Measurements from ENCODE around the gene IQCC.

DNA sequence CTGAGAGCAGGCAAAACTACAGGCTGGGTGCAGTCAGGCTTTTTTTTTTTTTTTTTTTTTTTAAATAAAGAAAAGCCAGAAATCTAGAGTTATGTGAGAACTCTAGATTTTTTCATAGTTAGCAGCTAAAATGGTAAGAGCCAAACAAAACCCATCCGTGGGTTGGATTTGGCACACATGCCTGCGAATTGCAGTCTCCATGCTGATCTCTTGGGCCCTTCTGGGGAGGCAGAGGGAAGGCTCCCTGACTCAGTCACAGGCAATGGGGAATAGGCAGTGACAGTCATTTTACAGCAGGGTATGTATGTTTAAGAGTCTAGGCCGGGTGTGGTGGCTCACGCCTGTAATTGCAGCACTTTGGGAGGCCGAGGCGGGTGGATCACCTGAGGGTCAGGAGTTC is 23.4 kb upstream of the IQCC start:
- TF ChIP-seq, protein P1, sequence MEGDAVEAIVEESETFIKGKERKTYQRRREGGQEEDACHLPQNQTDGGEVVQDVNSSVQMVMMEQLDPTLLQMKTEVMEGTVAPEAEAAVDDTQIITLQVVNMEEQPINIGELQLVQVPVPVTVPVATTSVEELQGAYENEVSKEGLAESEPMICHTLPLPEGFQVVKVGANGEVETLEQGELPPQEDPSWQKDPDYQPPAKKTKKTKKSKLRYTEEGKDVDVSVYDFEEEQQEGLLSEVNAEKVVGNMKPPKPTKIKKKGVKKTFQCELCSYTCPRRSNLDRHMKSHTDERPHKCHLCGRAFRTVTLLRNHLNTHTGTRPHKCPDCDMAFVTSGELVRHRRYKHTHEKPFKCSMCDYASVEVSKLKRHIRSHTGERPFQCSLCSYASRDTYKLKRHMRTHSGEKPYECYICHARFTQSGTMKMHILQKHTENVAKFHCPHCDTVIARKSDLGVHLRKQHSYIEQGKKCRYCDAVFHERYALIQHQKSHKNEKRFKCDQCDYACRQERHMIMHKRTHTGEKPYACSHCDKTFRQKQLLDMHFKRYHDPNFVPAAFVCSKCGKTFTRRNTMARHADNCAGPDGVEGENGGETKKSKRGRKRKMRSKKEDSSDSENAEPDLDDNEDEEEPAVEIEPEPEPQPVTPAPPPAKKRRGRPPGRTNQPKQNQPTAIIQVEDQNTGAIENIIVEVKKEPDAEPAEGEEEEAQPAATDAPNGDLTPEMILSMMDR (conservative IDR thresholded peaks at IDR 0.05 in 1 of 2, IDR thresholded peaks at IDR 0.05 in 1 of 2; ENCODE audit: low read depth in 1 of 2, low read length in 2 of 2): no peak
- TF ChIP-seq EZH2 (IDR thresholded peaks at IDR 0.05; ENCODE audit: low read length, missing control alignments): no peak

Data from fibroblast of lung (primary cell).